Smooth muscle cell (in vitro differentiated cells): Measurements from ENCODE around the gene KCNC2. TPM values are rescaled to one million over a fixed set of nuclear protein-coding genes. Genes with fewer than 3 reads are reported as not detected.

Experiments
- DNase-seq: peaks from one replicate; lab custom pipeline; 2025; ENCODE audit not compliant: unreplicated experiment; lab: John Stamatoyannopoulos, UW
- H2AFZ ChIP-seq: fragments of 200-600 bp; sonication (generic); 2 replicates; pipeline ENCODE4 v1.6.0; 2016; ENCODE audit warnings: antibody characterized with exemption, low read depth, mild to moderate bottlenecking
- H3F3A ChIP-seq: fragments of 200-600 bp; sonication (generic); 2 replicates; pipeline ENCODE4 v1.6.0; 2017; ENCODE audit warnings: antibody characterized with exemption, low read depth
- H3K27ac ChIP-seq: fragments of 200-600 bp; sonication (generic); 2 replicates; pipeline ENCODE4 v1.5.1; 2016; ENCODE audit warnings: low read depth, mild to moderate bottlenecking
- H3K27me3 ChIP-seq: fragments of 200-600 bp; sonication (generic); 2 replicates; pipeline ENCODE4 v1.6.1; 2016; ENCODE audit warnings: low read depth, mild to moderate bottlenecking
- H3K36me3 ChIP-seq: fragments of 200-600 bp; sonication (generic); 2 replicates; pipeline ENCODE4 v1.5.1; 2016; ENCODE audit warnings: low read depth
- H3K4me1 ChIP-seq: fragments of 200-600 bp; sonication (generic); 2 replicates; pipeline ENCODE4 v1.5.1; 2016; ENCODE audit warnings: low read depth
- H3K4me2 ChIP-seq: fragments of 200-600 bp; sonication (generic); 2 replicates; pipeline ENCODE4 v1.6.0; 2016; ENCODE audit warnings: mild to moderate bottlenecking
- H3K4me3 ChIP-seq: fragments of 200-600 bp; sonication (generic); 2 replicates; pipeline ENCODE4 v1.5.1; 2016; ENCODE audit warnings: mild to moderate bottlenecking
- H3K79me2 ChIP-seq: fragments of 200-600 bp; sonication (generic); 2 replicates; pipeline ENCODE4 v1.6.0; 2016; ENCODE audit warnings: low read depth, mild to moderate bottlenecking
- H3K9ac ChIP-seq: fragments of 200-600 bp; sonication (generic); 2 replicates; pipeline ENCODE4 v1.6.0; 2016; ENCODE audit warnings: low read depth
- H3K9me3 ChIP-seq: fragments of 200-600 bp; sonication (generic); replicated peaks from 2 replicates; pipeline ENCODE4 v1.5.1; 2016; ENCODE audit warnings: low read depth
- H4K20me1 ChIP-seq: fragments of 200-600 bp; sonication (generic); 2 replicates; pipeline ENCODE4 v1.6.0; 2016; ENCODE audit warnings: low read depth
- WGBS: methylation state at CpG from one replicate; pipeline ENCODE4 v1.1.7; 2016; ENCODE audit warnings: low lambda C conversion rate; 5-methylcytosine and 5-hydroxymethylcytosine counted together
- polyA plus RNA-seq: library from polyadenylated mRNA; unstranded; fragments of >200 nt; fragmentation: Nextera tagmentation; extraction: Ambion mirVana; gene quantifications from 2 replicates; pipeline ENCODE4 v1.2.1, GENCODE V29; 2016
- total RNA-seq: library from RNA; depleted of rRNA; stranded (reverse); fragments of >200 nt; gene quantifications from 2 replicates; pipeline ENCODE4 v1.2.3, GENCODE V29; 2014
- TF ChIP-seq, protein P1 (sequence below): fragments of 200-600 bp; sonication (generic); IDR thresholded peaks from 2 replicates; pipeline ENCODE4 v1.5.1; 2017; ENCODE audit warnings: borderline replicate concordance, mild to moderate bottlenecking, antibody characterized with exemption; ENCODE audit not compliant: insufficient read depth, poor library complexity, severe bottlenecking

The KCNC2 gene
- total and polyA plus RNA-seq, 2 experiments from 2014 or later, result not detected

GRCh38 chr12:75058228-75058627 lies 151.4 kb downstream of the KCNC2 start:
- H3K79me2 ChIP-seq, result no peaks in the 10 kb centered on the region
- no peak overlapping the region for H3K4me3 ChIP-seq
- no peaks in the 10 kb centered on the region for H3K9me3 ChIP-seq
- TF ChIP-seq, protein P1, sequence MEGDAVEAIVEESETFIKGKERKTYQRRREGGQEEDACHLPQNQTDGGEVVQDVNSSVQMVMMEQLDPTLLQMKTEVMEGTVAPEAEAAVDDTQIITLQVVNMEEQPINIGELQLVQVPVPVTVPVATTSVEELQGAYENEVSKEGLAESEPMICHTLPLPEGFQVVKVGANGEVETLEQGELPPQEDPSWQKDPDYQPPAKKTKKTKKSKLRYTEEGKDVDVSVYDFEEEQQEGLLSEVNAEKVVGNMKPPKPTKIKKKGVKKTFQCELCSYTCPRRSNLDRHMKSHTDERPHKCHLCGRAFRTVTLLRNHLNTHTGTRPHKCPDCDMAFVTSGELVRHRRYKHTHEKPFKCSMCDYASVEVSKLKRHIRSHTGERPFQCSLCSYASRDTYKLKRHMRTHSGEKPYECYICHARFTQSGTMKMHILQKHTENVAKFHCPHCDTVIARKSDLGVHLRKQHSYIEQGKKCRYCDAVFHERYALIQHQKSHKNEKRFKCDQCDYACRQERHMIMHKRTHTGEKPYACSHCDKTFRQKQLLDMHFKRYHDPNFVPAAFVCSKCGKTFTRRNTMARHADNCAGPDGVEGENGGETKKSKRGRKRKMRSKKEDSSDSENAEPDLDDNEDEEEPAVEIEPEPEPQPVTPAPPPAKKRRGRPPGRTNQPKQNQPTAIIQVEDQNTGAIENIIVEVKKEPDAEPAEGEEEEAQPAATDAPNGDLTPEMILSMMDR, result no peak
- no peaks in the 10 kb centered on the region for H3K36me3 ChIP-seq
- no peaks in the 10 kb centered on the region for H3F3A ChIP-seq
- H2AFZ ChIP-seq, result no peak overlapping the region
- no peak overlapping the region for H3K27ac ChIP-seq
- no peak for DNase-seq
- H3K4me1 ChIP-seq, result no peaks in the 10 kb centered on the region
- H3K9ac ChIP-seq, result no peak overlapping the region
- no peak overlapping the region for H3K4me2 ChIP-seq
- H4K20me1 ChIP-seq, result no peaks in the 10 kb centered on the region
- no peaks in the 10 kb centered on the region for H3K27me3 ChIP-seq

GRCh38 chr12:75048767-75049166 lies 160.9 kb downstream of the KCNC2 start:
- TF ChIP-seq, protein P1, result no peak
- Histone ChIP-seq H3F3A (no peaks in the 10 kb centered on the region), H3K27me3 (no peaks in the 10 kb centered on the region), H3K4me2 (no peak overlapping the region), H2AFZ (no peak overlapping the region), H3K79me2 (no peaks in the 10 kb centered on the region), H3K9ac (no peak overlapping the region), H4K20me1 (no peaks in the 10 kb centered on the region), H3K4me3 (no peak overlapping the region), H3K27ac (no peak overlapping the region), H3K9me3 (no peaks in the 10 kb centered on the region), H3K4me1 (no peaks in the 10 kb centered on the region), H3K36me3 (no peaks in the 10 kb centered on the region)
- WGBS, result 92% methylated on average over 2 of the region's 2 CpGs
- DNase-seq, result no peak

- Histone ChIP-seq H3K4me1 (no peaks in the 10 kb centered on the region), H2AFZ (no peak overlapping the region), H3K79me2 (no peaks in the 10 kb centered on the region), H3K36me3 (no peaks in the 10 kb centered on the region), H3K27ac (no peak overlapping the region), H3F3A (no peaks in the 10 kb centered on the region), H3K9ac (no peak overlapping the region), H3K9me3 (no peaks in the 10 kb centered on the region), H3K27me3 (no peaks in the 10 kb centered on the region), H3K4me2 (no peak overlapping the region), H3K4me3 (no peak overlapping the region), H4K20me1 (no peaks in the 10 kb centered on the region)
- TF ChIP-seq, protein P1, result no peak
- 78% methylated on average over 10 of the region's 10 CpGs for WGBS
- no peak for DNase-seq
These were observed 161.6 kb downstream of the KCNC2 start for GRCh38 chr12:75047885-75048525.

GRCh38 chr12:75042125-75042524 lies 167.5 kb downstream of the KCNC2 start:
- Histone ChIP-seq H3K9ac (no peak overlapping the region), H3K79me2 (no peaks in the 10 kb centered on the region), H3K27me3 (no peaks in the 10 kb centered on the region), H3K4me1 (no peaks in the 10 kb centered on the region), H3K27ac (no peak overlapping the region), H4K20me1 (no peaks in the 10 kb centered on the region), H3K9me3 (no peaks in the 10 kb centered on the region), H3K4me2 (no peak overlapping the region), H3K4me3 (no peak overlapping the region), H3K36me3 (no peaks in the 10 kb centered on the region), H2AFZ (no peak overlapping the region), H3F3A (no peaks in the 10 kb centered on the region)
- TF ChIP-seq, protein P1, result no peak
- DNase-seq, result no peak
- 88% methylated on average over 2 of the region's 2 CpGs for WGBS
